ENCODE measurements around the gene RND3.

Gene RND3

DNA sequence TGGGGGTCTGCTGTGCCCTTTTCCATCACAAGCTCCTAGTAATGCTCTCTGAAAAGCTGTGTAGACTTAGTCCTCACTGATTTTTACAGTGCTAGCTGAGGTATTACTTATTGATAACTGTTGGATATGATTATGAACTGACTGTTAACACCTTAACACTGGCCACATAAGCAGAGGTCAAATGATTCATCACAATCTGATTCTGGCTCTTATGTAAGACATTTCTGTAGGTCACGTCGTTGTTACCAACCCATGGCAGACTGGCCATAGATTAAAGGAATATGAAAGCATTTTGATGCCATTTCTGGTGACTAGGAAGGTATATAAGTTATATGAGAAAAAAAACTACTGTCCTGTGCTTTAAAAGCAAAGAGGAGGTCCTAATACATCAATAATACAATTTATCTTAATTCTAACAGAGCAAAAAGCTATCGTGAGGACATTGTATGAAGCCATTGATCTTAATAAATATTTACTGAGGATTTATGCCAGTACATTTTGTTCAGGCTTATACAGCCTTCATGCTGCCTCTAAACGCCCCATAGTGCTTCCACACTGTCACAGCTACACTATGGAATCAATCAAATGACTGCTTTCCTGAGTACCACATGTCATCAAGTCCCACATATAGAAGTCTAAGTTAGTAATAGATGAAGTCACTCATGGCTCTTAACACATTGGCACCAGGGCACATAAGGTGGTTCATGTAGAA is 6.9 kb upstream of the RND3 start:
- no peak for DNase-seq (ENCODE audit: low read depth in 2 of 2)

DNA sequence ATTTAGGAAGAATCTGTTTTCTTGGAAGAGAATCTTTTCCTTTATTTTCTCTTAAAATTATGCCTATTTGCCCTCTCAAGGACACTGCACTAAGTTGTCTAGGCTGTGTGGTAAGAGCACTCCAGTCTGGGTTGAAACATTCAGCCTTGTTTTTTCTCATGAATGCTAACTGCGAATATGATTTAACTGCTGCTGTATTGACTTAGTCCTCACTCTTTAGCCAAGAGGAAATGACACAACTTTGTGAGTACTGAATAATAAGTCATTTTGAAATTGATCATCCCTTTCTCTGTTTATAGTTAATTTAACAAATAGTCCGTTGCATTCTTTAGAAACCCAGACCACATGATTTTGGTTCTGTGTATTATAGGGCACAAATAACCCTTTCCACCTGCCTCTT is 4.5 kb upstream of the RND3 start:
- no peak for DNase-seq (ENCODE audit: low read depth in 2 of 2)

DNA sequence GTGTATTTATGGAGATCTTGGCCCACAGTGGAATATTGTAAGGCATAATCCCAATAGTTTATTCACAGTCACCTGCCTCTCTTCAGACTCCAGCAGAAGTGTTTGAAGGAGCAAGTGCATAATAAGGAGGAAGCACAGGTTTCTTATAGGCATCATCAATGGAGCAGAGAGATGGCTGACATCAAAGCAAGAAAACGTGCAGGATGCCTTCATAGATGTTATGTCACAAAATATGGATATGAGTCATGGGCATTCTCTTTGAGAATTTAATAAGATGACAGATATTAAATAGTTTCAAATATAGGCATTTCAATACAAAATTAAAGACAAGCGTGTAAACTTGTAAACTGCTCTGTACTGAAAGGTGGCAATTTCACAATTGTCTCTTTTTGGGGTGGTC is 4.0 kb upstream of the RND3 start:
- DNase-seq (ENCODE audit: low read depth in 2 of 2): no peak

- DNase-seq (ENCODE audit: low read depth in 2 of 2): no peak
Observed at GRCh38 chr2:150490466-150490865, 3.0 kb upstream of the RND3 start.

- DNase-seq (ENCODE audit: low read depth in 2 of 2): no peak
Observed at GRCh38 chr2:150486539-150487484, 655 bp downstream of the RND3 start.

DNA sequence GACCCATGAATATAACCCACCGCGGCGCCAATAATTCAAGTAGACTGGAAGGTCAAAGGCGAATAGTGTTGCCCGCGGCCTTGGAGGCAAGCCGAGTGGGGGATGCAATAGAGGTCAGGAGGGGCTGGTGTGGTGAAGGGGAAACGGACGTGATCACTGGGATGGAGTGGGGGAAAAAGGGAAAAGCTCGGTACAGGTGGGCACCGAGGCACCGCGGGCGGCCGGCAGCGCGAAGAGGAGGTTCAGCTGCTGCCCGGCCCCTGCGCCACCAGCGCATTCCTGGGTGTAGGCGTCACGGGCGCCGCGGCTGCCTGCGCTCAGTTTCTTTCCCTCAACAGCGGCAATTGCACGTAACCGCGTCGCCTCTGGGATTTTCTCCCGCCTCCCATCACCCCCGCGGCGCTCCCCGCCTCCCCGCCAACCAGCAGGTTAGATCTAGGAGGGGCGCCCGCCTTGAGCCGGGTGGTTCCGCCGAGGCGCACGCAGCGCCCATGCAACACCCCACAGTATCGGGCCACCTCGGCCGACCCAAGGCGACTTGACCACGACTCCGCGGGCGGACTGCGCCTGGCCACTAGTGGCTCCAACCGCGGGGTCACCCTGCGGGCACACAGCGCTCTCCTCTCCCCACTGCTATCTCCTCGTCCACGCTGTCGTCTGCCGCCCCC is 1.5 kb downstream of the RND3 start:
- no peak for DNase-seq (ENCODE audit: low read depth in 2 of 2)

- DNase-seq (ENCODE audit: low read depth in 2 of 2): no peak
Observed at GRCh38 chr2:150485114-150485870, 2.2 kb downstream of the RND3 start.

GRCh38 chr2:150484461-150485021 is 2.9 kb downstream of the RND3 start:
- no peak for DNase-seq (ENCODE audit: low read depth in 2 of 2)

DNA sequence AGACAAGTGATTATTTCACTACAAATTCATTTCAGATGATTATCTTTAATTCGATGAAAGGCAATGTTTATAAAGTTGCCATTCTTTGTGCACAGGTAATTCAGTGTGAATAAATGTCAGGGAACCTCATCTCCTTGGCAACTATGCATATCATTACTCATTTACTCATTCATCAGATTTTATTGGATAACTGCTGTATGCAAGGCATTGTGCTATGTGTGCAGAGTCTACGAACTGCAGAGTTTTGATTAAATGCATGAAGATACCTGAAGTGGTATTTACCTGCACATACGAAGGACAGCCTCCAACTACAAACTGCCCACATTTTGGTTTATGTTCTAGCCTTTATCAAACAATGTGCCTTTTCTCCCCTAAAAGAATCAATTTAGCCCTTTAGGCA is 3.5 kb downstream of the RND3 start:
- DNase-seq (ENCODE audit: low read depth in 2 of 2): no peak

- no peak for DNase-seq (ENCODE audit: low read depth in 2 of 2)
Observed at GRCh38 chr2:150483532-150483931, 3.9 kb downstream of the RND3 start.

DNA sequence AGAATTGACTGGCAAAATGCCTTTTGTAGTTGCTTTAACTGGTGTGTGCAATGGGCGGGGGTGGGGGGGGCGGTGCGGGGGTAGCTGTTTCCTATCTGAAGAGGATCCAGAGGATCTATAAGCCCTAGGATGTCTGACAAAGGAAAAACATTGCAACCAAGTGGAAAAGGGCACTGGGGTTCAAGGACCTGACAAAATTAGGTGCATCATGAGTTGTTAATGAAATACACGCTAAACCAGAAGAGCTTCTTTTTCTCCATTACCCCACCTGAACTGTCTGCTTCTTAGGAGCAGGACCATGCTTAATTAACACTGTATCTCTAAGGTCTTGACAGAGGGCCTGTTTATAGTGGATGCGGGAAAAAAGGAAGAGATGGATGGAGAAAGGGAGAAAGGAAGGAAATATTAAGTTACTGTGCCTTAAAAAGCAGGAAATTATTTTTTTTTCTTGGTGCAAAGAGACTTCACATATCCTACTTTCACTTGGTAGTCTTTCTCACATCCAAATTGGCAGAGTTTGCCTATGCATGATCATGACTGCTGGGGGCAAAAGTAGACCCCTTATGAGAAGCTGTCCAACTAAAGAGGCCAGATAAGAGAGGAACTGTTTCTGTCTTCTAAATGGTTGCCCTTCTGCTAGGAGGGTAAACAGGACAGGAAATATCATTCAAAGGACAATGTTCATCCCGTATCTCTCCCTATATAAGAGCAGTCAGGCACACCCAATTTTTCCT is 4.6 kb downstream of the RND3 start:
- DNase-seq (ENCODE audit: low read depth in 2 of 2): no peak

DNA sequence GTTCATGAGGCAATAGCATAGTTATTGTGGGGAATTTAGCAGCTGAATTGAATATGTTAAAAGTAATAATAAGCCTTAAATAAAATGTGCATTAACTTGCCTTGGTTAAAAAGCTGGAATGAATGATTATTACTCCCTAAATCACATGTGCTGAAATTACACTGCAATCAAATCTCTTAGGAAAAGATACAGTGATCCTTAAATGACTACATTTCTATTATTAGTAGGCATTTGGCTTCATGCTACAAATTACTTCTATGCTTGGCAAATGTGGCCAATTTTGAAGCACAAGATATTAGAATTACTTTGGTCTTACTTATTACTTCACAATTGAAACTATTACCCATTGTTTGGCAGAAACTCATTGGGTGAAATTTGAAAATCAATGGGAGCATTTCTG is 5.4 kb downstream of the RND3 start:
- no peak for DNase-seq (ENCODE audit: low read depth in 2 of 2)

GRCh38 chr2:150480971-150481830 is 6.3 kb downstream of the RND3 start:
- DNase-seq (ENCODE audit: low read depth in 2 of 2): no peak

DNA sequence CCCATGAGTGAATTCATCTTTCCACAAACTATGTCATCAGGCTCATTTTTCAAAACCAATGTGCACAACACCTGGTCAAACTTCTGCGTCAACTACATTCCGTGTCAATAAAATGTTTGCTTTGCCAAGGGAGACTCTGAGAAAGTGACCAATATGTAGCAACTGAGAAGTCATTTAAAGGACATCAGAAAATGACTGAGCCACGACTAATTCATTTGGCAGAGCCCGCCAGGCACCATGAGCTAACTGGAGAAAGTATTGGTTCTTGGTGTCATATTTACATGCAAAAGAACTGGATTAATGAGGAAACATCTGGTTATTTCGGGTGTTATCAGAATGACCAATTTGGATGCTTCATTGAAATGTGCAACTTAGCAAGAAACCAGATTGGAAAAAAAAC is 7.2 kb downstream of the RND3 start:
- no peak for DNase-seq (ENCODE audit: low read depth in 2 of 2)

- no peak for DNase-seq (ENCODE audit: low read depth in 2 of 2)
Observed at GRCh38 chr2:150479075-150479915, 8.2 kb downstream of the RND3 start.

GRCh38 chr2:150478200-150478974 is 9.1 kb downstream of the RND3 start:
- no peak for DNase-seq (ENCODE audit: low read depth in 2 of 2)

- DNase-seq (ENCODE audit: low read depth in 2 of 2): no peak
Observed at GRCh38 chr2:150477347-150477746, 10.1 kb downstream of the RND3 start.

GRCh38 chr2:150476809-150477302 is 10.6 kb downstream of the RND3 start:
- no peak for DNase-seq (ENCODE audit: low read depth in 2 of 2)
